Hematopoietic multipotent progenitor cell treated with erythropoietin and hydrocortisone succinate and interleukin-3 and kit ligand, for 4 days (in vitro differentiated cells): ENCODE measurements around the gene CHRNA3.
"Not testable (repeated sequence)": the region's sequence is repeated elsewhere in the genome, so short reads cannot be mapped to it uniquely, and the experiment has no call there.

Experiments
- DNase-seq: peaks from one replicate; pipeline ENCODE4 v3.0.0-alpha.2; 2015

The CHRNA3 gene

DNA sequence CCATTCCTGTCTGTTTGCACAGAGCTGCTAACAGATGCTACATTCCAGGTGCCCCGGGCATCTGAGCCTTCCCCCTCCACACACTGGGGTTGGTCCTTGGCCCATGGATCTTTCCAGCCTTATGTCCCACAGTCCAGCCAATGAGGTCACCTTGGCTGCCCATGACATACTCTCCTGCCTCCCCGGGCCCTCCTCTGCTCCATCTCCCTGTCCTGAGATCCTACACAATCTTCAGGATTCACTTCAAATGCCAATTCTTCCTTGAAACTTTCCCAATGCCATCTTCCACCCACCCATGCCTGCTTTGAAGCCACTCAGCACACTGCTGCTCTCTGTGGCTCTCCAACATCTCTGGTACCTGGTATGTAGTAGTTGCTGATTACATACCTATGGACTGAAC lies 4.3 kb downstream of the CHRNA3 start:
- no peak for DNase-seq

- no peak for DNase-seq
Measured at GRCh38 chr15:78615151-78615589, 5.6 kb downstream of the CHRNA3 start.

GRCh38 chr15:78614021-78614420 lies 6.8 kb downstream of the CHRNA3 start:
- no peak for DNase-seq

DNA sequence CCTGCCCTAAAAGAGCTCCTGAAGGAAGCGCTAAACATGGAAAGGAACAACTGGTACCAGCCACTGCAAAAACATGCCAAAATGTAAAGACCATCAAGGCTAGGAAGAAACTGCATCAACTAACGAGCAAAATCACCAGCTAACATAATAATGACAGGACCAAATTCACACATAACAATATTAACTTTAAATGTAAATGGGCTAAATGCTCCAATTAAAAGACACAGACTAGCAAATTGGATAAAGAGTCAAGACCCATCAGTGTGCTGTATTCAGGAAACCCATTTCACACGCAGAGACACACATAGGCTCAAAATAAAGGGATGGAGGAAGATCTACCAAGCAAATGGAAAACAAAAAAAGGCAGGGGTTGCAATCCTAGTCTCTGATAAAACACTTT lies 11.2 kb downstream of the CHRNA3 start:
- not testable (repeated sequence) for DNase-seq

DNA sequence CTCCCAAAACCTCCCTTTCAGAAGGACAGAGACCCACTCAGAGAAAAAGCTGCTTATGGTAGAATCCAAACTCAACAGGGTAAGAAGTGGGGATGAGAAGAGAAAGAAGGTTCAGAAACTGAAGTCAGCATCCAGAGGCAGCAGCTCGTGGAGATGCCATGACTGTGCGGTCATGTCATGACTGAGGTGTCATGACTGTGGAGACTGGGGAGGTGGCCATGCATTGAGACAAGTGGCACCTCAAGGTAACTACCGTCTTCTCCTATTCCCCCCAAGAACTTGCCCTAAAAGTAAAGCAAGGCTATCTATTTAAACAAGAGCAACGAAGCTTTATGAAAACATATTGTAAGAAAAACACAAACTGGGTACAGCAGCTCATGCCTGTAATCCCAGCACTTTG lies 15.1 kb downstream of the CHRNA3 start:
- DNase-seq: no peak

DNA sequence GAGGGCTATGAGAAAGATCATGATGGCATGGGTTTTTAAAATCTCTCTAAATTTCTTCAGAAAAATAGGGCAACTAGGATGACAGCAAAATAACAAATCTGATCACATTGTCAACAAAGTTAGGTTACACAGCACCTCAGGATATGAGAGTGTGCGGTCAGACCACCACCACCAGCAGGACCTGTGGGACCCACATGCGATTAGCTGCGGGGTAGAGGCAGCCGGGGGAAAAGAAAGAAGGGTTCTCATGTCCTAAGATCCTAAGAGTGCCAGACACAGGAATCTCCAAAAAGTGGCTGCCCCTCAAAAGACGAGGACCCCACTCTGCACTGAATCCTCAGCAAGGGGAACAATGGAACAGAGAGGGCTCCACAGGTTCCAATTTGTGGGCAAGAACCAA lies 15.6 kb downstream of the CHRNA3 start:
- DNase-seq: no peak

- DNase-seq: no peak
Measured at GRCh38 chr15:78604420-78604819, 16.4 kb downstream of the CHRNA3 start.

GRCh38 chr15:78603467-78603866 lies 17.3 kb downstream of the CHRNA3 start:
- DNase-seq: no peak

DNA sequence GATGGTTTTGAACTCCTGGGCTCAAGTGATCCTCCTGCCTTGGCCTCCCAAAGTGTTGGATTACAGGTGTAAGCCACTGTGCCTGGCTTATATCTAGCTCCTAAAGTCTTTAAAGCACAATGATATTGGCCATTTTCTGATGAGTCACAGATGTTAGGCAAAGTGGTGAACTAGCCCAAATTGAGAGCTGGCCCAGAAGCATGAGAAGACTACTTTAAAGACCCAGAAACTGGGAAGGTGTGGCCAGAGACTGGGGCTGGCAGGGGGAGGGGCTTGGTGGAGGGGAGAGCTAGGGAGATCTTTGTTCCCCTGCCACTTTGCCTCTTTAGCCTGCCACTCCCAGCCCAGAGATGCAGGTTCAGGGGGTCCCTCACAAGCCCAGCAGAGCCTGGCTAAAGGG lies 21.6 kb downstream of the CHRNA3 start:
- DNase-seq: peak; percentile 27

GRCh38 chr15:78598348-78598747 lies 22.4 kb downstream of the CHRNA3 start:
- no peak for DNase-seq

DNA sequence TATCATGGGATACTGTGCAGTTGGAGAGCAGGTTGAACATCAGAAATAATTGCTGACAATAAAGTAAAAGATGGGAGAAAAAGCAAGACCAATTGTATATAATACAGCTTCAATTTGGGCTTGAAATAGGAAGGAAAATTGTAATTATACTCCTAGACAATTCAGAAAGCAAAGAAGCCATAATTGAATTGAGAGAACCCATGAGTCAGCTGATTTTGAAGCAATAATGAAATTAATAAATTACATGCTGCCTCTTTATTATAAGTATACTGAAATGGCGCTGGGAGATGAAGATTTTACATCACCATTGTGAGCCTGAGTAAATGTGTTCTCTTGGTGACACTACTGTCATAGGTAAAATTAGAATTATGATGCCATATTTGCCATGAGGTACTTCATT lies 23.2 kb downstream of the CHRNA3 start:
- no peak for DNase-seq

DNA sequence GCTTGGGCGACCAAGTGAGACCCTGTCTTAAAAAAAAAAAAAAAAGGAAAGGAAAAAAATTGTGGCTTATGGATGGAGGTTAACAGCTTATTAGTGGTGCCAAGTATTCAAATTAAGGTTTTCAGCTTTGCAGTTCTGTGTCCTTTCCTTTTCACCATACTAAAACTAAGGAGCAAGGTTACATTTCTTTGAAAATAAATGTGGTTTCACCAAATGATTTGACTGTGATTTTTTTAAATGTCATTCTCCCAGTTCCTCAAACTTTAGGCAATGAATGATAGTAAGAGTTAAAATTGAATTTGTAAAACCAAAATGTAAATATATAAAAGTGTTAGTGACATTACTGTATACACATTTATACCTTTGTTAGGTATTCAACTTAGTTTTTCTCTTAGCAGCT lies 45.9 kb downstream of the CHRNA3 start:
- DNase-seq: no peak

DNA sequence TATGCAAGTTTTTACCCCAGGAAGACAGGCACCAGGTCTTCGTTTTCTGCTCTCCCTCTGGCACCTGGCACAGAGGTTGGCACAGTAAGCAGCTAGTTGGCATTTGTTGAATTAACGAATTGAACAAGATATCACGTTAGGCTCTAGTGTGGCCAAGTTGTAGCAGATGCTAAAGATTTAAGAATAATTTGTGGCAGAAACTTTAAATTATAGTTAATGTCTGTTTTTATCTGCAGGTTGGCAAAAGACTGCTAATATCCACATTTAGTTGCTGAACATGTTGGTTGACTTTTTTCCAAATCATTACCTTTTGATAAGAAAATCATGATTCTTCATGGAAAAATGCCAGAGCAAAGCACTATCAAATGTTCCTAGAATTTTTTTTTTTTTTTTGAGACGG lies 47.4 kb downstream of the CHRNA3 start:
- DNase-seq: no peak

- no peak for DNase-seq
Measured at GRCh38 chr15:78571382-78571781, 49.4 kb downstream of the CHRNA3 start.

DNA sequence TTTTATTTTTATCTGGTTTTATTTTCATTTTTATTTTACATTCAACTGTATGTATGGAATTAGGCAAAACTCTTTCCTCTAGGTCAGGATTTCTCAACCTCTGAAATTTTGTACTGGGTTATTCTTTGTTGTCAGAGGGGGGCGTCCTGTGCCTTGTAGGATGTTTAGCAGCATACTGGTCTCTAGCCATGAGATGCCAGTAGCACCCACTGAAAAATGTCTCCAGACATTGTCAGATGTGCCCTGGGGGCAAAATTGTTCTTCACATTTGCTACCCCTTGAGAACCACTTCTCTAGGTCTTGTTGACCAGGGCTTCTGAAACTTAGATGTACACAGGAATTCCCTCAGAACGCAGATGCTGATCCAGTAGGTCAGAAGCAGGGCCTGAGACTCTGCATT lies 50.1 kb downstream of the CHRNA3 start:
- peak; percentile 29 for DNase-seq

- DNase-seq: no peak
Measured at GRCh38 chr15:78567531-78567930, 53.3 kb downstream of the CHRNA3 start.

DNA sequence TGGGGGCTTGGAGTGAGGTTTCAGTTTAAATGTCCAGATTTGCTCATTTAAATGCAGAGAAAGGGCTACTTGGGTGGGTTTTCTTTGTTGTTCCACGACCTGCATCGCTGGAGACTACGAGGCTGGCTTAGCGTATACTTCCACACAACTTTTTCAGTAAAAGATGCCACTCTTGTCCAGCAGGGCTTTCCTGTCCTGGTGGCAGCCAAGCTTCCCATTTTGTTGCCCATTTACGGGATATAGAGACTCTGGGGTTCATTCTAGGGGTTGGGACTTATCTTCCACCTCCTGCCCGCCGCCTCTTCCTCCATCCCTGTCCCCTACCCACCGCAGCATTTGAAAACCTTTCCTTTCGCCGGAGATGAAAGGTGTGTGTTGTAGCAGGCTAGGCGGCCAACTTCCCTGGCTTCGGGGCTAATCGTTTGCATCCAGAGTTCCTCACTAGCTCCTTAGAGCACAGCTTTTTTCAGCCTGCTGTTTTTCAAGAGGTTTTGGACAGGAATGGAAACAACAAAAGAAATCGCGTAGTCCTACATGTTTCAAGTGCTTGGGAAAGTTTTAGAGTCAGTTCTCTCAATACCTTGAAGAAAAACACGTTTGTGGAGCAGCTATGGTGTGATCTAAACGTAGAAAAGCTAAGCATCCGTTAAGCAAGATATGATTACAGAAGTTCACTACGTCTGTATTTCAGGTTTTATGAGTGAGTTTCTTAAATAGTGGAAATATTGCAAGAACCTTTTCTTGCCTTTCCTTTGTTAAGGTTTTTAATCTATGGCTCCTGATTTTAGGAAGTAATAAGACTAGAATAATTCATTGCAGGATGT lies 54.6 kb downstream of the CHRNA3 start:
- peak; percentile 41 for DNase-seq

DNA sequence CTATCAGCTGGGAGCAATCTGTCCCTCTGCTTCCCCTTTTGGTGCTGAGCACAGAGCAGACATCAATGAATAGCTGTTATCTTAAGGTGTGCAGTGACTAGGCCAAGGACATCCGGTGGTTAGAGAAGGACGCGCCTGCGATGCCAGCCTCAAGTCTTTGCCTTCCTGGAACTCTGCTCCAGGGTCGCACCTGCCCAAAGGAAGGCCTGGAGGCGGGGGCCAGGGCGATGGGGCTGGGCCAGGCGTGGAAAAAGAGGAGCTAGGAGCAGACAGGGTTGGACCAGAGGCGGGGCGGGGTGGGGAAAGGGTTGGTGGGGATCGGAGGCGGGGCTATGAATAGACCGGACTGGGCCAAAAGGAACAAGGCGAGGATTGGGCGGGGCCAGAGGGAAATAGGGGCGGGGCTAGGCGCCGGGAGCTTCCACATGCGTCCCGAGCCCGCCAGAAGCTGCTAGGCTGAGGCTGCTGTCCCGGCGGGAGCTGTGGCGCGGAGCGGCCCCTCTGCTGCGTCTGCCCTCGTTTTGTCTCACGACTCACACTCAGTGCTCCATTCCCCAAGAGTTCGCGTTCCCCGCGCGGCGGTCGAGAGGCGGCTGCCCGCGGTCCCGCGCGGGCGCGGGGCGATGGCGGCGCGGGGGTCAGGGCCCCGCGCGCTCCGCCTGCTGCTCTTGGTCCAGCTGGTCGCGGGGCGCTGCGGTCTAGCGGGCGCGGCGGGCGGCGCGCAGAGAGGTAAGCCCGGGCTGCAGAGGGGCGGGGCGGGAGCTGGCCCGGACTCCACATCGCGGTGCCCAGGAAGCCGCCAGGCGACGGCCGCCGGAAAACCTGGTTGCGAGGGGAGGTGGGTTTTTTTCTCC lies 55.5 kb downstream of the CHRNA3 start, which contains the start of gene CHRNA5:
Gene CHRNA5, plus strand, starts transcription at position 424 of the 854 bp plus-strand sequence. Its CDS starts 200 bp downstream, at position 624.
- DNase-seq: peak; percentile 84

DNA sequence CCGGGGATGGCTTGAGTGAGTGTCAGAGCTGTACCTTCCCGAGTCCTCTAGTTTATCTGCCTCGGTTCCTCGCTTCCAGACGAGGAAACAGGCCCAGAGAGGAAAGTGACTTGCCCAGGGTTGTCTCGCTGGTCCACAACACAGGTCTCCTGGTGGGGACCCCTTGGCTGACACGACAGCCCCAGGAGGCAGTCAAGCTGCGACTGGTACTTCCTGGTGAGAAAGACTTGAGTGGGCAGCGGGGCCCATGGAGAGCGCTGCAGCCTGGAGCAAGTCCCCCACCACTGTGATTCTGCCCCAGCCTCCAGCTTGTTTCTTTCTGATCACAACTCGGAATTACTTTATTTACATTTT lies 56.1 kb downstream of the CHRNA3 start:
- no peak for DNase-seq

DNA sequence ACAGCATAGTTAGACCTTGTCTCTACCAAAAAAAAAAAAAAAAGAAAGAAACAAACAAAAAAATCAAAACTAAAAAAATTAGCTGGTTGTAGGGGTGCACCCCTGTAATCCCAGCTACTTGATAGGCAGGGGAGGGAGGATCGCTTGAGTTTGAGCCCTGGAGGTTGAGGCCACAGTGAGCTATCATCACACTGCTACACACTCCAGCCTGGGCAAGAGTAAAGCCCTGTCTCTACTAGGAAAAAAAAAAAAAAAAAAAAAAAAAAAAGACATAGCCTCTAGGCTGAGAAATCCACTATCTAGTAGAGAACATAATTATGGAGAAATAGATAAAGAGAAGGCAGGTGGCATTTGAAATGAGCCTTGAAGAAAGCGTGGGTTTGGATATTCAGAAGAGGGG lies 57.7 kb downstream of the CHRNA3 start:
- no peak for DNase-seq

DNA sequence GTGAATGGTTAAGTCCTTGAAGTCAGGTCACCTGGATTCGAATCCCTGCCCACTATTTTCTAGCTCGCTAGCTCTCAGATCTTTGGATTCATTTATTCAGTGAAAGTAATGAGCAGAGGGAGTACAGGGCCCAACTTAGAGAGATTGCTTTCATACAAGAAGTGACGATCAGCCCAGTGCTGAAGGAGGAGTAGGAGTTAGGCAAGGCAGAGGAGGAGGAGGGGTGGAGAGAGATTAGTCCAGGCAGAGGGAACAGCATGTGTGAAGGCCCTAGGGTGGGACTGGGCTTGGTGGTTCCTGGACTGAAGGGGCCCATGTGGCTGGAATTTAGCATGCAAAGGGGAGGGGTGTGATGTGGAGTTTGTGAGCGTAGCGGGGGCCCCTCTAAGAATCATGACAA lies 59.3 kb downstream of the CHRNA3 start:
- DNase-seq: no peak

DNA sequence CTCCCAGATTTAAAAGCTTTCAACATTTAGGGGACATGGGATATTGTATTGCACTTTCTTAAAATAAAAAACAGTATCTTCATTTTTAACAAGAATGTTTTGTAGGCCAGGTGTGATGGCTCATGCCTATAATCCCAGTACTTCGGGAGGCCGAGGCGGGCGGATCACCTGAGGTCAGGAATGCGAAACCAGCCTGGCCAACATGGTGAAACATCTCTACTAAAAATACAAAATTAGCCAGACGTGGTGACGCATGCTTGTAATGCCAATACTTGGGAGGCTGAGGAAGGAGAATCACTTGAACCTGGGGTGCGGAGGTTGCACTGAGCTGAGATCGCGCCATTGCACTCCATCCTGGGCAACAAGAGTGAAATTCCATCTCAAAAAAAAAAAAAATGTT lies 60.6 kb downstream of the CHRNA3 start:
- not testable (repeated sequence) for DNase-seq

DNA sequence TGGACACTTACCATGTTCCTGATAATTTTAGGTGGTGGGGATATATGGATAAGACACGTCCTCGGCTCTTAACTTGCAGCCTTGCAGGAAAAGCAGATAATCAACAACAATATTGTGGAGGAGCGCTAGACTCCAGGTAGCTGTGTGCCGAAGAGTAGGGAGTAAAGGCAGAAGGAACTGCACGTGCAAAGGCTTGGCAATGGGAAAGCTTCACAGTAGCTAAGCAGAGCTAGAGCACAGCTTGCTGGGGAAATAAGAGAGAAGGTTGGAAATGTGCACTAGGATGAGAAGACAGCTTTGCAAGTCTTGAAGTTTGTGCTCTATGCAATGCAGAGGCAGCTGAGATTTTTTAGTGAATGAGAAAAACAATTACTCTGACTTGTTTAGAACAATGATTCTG lies 68.2 kb downstream of the CHRNA3 start:
- DNase-seq: no peak

DNA sequence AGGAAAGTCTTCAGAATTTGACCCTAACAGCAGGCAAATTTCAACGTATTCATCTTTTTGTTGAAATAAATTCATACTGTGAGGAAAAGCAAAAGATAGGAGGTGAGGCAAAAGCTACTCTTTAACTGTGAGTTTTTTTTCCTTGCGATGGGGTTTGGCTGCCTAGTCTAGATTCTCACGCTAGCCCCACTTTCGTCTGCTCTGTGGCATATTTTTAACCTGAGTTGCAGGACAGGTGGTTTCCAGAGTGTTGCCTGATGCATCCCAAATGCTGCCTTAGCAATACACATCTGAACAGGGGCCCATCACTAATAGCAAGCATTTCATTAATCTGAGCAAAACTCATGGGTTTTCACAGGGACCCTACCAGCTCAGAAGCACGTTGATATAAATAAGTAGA lies 68.9 kb downstream of the CHRNA3 start:
- no peak for DNase-seq
